Measurements from ENCODE around the gene CCDC57. TPM values are rescaled to one million over a fixed set of nuclear protein-coding genes. Genes with fewer than 3 reads are reported as not detected.
"Not testable (repeated sequence)": the region's sequence is repeated elsewhere in the genome, so short reads cannot be mapped to it uniquely, and the experiment has no call there.

CCDC57 gene
- total and polyA plus RNA-seq, 12 donors = 7.0 to 34.5 (median 10.7) TPM

DNA sequence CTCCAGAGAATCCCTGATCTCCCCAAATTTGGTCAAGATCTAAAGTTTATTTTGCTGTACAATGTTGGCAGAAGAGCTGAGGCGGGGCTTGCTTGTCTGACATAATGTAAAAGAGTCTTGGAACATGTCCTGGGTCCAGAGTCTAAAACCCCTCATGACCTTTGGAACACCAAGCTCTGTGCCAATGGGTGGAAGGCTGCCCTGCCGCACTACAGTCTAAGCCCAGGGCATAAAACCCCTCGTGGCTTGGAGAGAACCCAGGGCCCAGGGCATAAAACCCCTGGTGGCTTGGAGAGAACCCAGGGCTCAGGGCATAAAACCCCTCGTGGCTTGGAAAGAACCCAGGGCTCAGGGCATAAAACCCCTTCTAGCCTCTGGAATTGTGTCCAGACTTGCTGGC, 36.7 kb downstream of the CCDC57 start:
- TF ChIP-seq, protein P1, sequence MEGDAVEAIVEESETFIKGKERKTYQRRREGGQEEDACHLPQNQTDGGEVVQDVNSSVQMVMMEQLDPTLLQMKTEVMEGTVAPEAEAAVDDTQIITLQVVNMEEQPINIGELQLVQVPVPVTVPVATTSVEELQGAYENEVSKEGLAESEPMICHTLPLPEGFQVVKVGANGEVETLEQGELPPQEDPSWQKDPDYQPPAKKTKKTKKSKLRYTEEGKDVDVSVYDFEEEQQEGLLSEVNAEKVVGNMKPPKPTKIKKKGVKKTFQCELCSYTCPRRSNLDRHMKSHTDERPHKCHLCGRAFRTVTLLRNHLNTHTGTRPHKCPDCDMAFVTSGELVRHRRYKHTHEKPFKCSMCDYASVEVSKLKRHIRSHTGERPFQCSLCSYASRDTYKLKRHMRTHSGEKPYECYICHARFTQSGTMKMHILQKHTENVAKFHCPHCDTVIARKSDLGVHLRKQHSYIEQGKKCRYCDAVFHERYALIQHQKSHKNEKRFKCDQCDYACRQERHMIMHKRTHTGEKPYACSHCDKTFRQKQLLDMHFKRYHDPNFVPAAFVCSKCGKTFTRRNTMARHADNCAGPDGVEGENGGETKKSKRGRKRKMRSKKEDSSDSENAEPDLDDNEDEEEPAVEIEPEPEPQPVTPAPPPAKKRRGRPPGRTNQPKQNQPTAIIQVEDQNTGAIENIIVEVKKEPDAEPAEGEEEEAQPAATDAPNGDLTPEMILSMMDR (IDR thresholded peaks at IDR 0.05) = no peak
- H3K4me3 ChIP-seq = no peak overlapping the region
- WGBS, 2 donors = 90 to 92% methylated on average over 4 of the region's 4 CpGs
- H3K27ac ChIP-seq = no peak overlapping the region
- DNase-seq = no peak
- H3K9me3 ChIP-seq = no peaks in the 10 kb centered on the region
- no peak for ATAC-seq
- peaks cover 0 to 85% (median 10%) of the 10 kb centered on the region in 9 donors for H3K36me3 ChIP-seq
- no peaks in the 10 kb centered on the region for H3K27me3 ChIP-seq
- intact Hi-C loops (cut with DNase I) = no loop called here
- no peaks in the 10 kb centered on the region for H3K4me1 ChIP-seq

DNA sequence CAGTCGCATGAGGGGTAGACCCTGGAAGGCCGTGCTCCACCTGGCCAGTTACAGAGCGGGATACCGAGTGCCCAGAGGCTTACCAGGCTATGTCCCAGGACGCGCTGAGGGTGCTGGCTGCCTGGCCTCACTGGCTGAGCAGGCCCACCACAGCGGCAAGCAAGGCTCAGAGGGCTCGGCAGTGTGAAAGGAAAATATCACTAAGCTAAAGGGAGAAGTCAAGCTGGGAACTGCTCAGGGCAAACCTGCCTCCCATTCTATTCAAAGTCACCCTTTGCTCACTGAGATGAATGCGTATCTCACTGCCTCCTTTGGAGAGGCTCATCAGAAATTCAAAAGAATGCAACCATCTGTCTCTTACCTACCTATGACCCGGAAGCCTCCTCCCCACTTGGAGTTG, 37.4 kb downstream of the CCDC57 start:
- no peaks in the 10 kb centered on the region for H3K9me3 ChIP-seq
- TF ChIP-seq, protein P1 (IDR thresholded peaks at IDR 0.05) = no peak
- H3K4me3 ChIP-seq = no peak overlapping the region
- DNase-seq (no peak), ATAC-seq (no peak)
- H3K27ac ChIP-seq = no peak overlapping the region
- intact Hi-C loops (cut with DNase I) = no loop called here
- 86 to 89% methylated on average over 10 of the region's 10 CpGs for WGBS, 2 donors
- H3K36me3 ChIP-seq = peaks cover 0 to 84% (median 10%) of the 10 kb centered on the region in 9 donors
- H3K4me1 ChIP-seq = peaks cover 0 to 4% (median 0%) of the 10 kb centered on the region in 9 donors
- H3K27me3 ChIP-seq = no peaks in the 10 kb centered on the region

DNA sequence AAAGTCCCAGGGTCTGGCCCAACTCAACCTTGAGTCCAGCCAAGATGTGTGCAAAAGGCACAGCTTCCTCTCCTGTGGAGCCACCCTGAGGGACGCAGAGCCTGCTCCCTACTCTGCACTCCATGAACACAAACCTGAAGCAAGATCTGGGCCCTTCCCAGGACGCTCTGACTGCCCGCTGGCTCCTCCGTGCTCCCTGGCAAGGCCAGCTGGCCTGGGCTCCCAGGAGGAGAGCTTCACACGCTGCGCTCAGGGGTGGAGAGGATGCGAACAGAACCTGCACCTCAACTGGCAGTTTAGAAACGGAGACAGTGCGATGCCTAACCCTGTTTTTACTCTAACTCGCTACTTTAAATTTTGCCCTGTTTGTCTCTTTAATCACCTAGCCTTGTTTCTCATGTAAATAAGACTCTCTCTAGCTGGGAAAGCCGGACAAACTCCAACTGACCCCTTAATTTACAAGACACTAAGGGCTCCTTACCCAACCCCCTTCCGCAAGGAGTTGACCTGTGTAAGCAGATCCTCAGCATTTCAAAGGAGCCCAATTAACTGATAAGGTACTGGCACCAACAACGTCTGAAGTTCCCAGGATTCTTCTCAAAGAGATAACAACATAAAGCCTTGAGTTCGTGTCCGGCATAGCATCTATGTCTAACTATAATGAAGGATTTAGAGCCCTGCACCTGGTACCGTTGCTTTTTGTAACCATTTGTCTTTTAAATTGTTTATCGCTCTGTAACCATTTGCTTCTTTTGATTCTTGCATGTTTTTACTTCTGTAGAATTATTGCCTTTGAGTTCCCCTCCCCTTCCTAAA, 38.4 kb downstream of the CCDC57 start:
- 81 to 85% methylated on average over 17 of the region's 17 CpGs for WGBS, 2 donors
- intact Hi-C loops (cut with DNase I); ATAC-seq; H3K27ac ChIP-seq; H3K4me1 ChIP-seq; H3K27me3 ChIP-seq; H3K4me3 ChIP-seq; DNase-seq; H3K9me3 ChIP-seq: not testable (repeated sequence)
- peaks cover 0 to 85% (median 13%) of the 10 kb centered on the region in 9 donors for H3K36me3 ChIP-seq

- Histone ChIP-seq H3K27ac (no peak overlapping the region), H3K9me3 (no peaks in the 10 kb centered on the region), H3K27me3 (no peaks in the 10 kb centered on the region), H3K4me1 (peaks cover 0 to 7% (median 0%) of the 10 kb centered on the region in 9 donors), H3K36me3 (peaks cover 0 to 78% (median 13%) of the 10 kb centered on the region in 9 donors), H3K4me3 (no peak overlapping the region)
- ATAC-seq = no peak
- WGBS, 2 donors = 82 to 85% methylated on average over 18 of the region's 18 CpGs
- DNase-seq = no peak
- intact Hi-C loops (cut with DNase I) = no loop called here
- TF ChIP-seq, protein P1 (IDR thresholded peaks at IDR 0.05) = no peak
Measured at GRCh38 chr17:82173351-82174041, 39.1 kb downstream of the CCDC57 start.

Measured in heart right ventricle (tissue), 16 donors.